ENCODE data around the gene CHRM1.

Gene CHRM1

DNA sequence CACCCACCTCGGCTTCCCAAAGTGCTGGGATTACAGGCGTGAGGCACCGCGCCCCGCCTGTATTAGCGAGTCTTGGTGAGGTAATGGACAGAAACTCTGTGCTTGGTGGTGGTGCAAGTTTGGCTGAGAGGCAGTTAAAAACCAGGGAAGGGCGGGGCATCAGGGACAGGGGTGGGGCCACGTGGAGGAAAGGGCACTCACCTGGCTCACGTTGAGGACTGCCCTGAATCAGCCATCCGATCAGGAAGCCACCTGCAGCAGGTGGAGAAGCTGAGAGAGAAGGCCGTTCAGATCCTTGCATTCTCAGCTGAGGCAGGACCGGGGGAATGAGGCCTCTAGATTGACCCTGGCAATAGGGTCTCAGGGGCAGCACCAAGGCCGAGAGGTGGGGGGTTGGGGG lies 12.1 kb upstream of the CHRM1 start:
- TF ChIP-seq, protein P1, sequence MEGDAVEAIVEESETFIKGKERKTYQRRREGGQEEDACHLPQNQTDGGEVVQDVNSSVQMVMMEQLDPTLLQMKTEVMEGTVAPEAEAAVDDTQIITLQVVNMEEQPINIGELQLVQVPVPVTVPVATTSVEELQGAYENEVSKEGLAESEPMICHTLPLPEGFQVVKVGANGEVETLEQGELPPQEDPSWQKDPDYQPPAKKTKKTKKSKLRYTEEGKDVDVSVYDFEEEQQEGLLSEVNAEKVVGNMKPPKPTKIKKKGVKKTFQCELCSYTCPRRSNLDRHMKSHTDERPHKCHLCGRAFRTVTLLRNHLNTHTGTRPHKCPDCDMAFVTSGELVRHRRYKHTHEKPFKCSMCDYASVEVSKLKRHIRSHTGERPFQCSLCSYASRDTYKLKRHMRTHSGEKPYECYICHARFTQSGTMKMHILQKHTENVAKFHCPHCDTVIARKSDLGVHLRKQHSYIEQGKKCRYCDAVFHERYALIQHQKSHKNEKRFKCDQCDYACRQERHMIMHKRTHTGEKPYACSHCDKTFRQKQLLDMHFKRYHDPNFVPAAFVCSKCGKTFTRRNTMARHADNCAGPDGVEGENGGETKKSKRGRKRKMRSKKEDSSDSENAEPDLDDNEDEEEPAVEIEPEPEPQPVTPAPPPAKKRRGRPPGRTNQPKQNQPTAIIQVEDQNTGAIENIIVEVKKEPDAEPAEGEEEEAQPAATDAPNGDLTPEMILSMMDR (IDR thresholded peaks at IDR 0.05; ENCODE audit: insufficient read depth, low read depth, low read length, missing control alignments) = no peak
- H3K4me3 ChIP-seq (ENCODE audit: low read depth, low read length) = no peak overlapping the region
- no peak for DNase-seq (ENCODE audit: low read depth)

DNA sequence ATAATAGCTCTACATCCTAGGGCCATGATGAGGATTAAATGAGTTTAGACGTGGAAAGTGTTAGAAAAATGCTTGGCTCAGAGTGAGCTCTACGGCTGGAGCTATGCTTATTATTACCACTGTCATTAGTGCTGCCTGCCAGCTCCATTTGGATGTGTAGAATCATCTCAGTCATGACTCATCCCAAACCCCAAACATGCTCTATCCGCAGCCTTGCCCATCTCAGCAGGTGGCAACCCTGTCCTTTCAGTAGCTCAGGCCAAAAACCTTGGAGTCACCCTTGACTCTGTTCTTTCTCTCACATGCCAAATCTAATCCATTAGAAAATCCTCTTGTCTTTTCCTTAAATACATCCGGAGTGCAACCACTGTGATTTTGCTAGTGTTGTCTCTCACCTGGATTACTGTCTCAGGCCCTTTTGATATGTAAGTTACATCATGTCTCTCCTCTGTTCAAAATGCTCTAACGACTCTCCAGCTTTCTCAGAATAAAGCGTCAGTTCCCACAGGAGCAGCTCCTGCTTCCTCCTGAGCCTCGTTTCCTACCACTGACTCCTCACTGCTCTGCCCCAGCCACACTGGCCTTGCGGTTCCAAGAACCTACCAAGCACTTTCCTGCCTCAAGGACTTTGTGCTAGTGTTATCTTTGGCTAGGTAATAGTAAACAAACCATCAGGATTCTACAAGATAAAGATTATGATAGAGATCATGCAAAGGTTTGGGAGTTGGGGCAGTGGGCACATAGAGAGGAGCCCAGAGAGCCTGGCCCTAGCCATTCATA lies 10.5 kb upstream of the CHRM1 start:
- no peak overlapping the region for H3K4me3 ChIP-seq (ENCODE audit: low read depth, low read length)
- TF ChIP-seq, protein P1 (IDR thresholded peaks at IDR 0.05; ENCODE audit: insufficient read depth, low read depth, low read length, missing control alignments) = no peak
- no peak for DNase-seq (ENCODE audit: low read depth)

DNA sequence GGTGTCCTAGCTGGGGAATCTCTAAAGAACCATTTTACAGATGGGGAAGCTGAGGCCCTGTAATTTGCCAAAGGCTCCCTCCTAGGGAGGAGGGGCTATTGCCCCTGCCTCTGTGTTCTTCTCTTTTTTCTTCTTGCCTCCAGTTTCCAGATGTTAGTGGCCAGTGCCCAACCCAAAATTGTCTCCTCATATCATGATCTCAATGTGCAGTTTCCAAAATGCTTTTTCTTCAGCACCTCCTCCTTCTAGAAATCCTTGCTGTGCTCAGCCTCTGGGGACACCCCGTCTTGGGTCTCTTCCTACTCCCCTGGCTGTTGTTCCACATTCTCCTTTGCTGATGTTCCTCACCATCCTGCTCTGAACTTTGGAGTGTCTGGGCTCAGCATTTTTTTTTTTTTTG lies 9.5 kb upstream of the CHRM1 start:
- TF ChIP-seq, protein P1 (IDR thresholded peaks at IDR 0.05; ENCODE audit: insufficient read depth, low read depth, low read length, missing control alignments) = no peak
- DNase-seq (ENCODE audit: low read depth) = no peak

DNA sequence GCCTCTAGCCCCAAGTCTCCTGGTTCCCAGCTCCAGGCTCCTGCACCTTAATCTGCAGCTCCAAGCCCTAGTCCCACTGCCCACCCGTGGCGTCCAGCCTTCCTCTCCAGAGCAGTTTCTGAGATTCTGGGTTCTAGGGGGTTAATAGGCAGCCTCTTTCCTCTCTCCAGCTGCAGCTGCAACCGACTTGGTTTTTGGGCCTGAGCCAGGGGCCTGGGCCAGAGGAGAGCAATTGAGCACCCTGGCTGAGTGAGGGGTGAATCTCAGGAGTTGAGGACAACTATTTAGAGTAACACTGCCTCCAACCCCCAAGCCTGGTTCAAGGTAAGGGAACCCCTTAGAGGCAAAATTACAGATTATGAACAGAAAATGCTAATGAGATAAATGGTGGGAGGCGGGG lies 9.0 kb upstream of the CHRM1 start:
- TF ChIP-seq, protein P1 (IDR thresholded peaks at IDR 0.05; ENCODE audit: insufficient read depth, low read depth, low read length, missing control alignments) = no peak
- DNase-seq (ENCODE audit: low read depth) = no peak
- H3K4me3 ChIP-seq (ENCODE audit: low read depth, low read length) = no peak overlapping the region

More for the DNA sequence above, 9.5 kb upstream of the CHRM1 start:
- no peak overlapping the region for H3K4me3 ChIP-seq (ENCODE audit: low read depth, low read length)

DNA sequence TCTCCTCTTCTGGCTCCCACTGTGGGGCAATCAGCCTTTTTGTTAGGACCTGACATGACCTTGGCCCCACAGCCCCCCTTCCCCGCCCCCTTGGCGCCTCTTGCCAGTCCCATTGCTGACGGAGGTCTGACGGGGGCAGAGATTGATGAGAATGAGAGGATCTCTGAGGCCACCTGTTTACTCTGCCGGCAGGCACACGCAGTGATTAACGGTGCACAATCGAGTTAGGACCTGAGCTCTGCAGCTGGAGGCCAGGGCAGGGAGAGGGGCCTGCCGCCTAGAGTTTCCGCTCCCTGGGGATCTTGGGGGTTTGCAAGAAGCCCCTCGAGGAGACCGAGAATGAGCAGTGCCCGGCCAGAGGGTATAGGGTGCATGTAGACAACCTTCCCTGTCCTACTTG lies 6.8 kb upstream of the CHRM1 start:
- TF ChIP-seq, protein P1 (IDR thresholded peaks at IDR 0.05; ENCODE audit: insufficient read depth, low read depth, low read length, missing control alignments) = no peak
- DNase-seq (ENCODE audit: low read depth) = no peak
- no peak overlapping the region for H3K4me3 ChIP-seq (ENCODE audit: low read depth, low read length)

DNA sequence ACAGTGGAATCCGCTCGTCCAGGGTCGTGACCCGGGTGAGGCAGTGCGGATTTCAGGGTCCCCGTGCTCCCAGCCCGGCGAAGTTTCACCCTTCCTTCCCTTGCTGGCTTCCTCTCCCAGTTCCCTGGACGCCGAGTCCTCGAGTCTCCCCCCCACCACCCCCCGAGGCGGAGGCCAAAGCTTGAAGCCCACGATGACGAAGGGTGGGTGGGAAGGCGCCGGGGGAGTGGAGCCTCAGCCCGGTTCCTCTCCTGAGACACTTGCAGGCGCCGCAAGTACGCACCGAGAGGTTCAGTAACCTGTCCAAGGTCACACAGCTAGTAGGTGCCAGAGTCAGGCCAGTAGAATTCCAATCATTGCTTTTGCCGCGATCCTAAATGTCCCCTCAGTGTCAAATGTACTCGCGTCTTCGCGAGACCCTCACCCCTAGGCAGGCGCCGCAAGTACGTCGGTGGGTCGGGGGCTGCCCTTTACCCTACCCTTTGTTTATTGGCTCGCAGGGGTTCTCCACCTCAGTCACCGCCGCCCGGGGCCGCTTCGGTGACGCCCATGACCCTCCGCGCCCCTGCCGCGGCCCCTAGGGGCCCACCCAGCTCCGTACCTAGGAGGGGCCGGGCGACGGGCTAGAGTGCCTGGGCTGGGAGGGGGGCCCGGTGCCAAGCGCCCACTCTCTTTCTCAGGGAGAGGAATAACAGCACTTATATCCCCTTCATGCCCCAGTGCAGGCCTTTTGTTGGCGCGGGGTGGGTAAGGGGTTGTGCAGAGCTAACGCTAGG lies 5.7 kb upstream of the CHRM1 start:
- H3K4me3 ChIP-seq (ENCODE audit: low read depth, low read length) = no peak overlapping the region
- no peak for DNase-seq (ENCODE audit: low read depth)
- TF ChIP-seq, protein P1 (IDR thresholded peaks at IDR 0.05; ENCODE audit: insufficient read depth, low read depth, low read length, missing control alignments) = no peak

Data from GM12865 (cell line).